Measurements from ENCODE around the gene RASA3.
"Not testable (repeated sequence)": the region's sequence is repeated elsewhere in the genome, so short reads cannot be mapped to it uniquely, and the experiment has no call there.

Gene RASA3

DNA sequence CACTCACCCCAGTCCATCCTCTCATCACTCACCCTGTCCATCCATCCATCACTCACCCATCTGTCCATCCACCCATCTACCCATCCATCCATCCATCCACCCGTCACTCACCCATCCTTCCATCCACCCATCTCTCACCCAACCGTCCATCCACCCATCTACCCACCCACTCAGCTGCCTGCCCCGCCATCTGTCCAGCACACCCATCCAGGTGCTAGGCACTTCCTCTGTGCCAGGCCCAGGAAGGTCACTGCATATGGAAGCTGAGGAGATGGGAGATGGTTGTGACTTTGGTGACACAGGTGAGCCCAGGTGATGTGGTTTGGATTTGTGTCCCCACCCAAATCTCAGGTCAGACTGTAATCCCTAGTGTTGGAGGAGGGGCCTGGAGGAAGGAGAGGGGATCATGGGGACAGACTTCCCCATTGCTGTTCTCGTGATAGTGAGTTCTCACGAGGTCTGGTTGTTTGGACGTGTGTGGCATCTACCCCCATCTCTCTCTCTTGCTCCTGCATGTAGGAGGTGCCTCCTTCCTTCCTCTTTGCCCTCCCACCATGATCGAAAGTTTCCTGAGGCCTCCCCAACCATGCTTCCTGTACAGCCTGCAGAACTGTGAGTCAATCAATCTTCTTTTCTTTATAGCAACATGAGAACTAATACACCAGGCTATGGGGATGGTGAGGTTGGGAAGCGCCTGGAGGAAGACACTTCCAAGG lies 142.7 kb downstream of the RASA3 start:
- TF ChIP-seq, protein P1, sequence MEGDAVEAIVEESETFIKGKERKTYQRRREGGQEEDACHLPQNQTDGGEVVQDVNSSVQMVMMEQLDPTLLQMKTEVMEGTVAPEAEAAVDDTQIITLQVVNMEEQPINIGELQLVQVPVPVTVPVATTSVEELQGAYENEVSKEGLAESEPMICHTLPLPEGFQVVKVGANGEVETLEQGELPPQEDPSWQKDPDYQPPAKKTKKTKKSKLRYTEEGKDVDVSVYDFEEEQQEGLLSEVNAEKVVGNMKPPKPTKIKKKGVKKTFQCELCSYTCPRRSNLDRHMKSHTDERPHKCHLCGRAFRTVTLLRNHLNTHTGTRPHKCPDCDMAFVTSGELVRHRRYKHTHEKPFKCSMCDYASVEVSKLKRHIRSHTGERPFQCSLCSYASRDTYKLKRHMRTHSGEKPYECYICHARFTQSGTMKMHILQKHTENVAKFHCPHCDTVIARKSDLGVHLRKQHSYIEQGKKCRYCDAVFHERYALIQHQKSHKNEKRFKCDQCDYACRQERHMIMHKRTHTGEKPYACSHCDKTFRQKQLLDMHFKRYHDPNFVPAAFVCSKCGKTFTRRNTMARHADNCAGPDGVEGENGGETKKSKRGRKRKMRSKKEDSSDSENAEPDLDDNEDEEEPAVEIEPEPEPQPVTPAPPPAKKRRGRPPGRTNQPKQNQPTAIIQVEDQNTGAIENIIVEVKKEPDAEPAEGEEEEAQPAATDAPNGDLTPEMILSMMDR (IDR thresholded peaks at IDR 0.05; ENCODE audit: insufficient read depth, low read length, missing control alignments): no peak
- ChIA-PET CTCF (interaction anchor here (1.3 kb wide), 1 partner anchor 35 kb away, joined by 3 read pairs; no protein-coding TSS in a partner anchor), POLR2A (no interaction called here)
- DNase-seq (ENCODE audit: low read depth, low spot score): no peak
- H3K4me3 ChIP-seq (ENCODE audit: low read depth, low read length): no peak overlapping the region

DNA sequence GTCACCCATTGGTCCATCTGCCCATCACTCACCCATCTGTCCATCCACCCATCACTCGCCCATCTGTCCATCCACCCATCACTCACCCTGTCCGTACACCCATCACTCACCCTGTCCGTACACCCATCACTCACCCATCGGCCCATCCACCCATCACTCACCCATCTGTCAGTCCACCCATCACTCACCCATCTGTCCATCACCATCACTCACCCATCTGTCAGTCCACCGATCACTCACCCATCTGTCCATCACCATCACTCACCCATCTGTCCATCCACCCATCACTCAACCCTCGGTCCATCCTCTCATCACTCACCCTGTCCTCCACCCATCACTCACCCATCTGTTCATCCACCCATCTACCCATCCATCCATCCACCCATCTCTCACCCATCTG lies 143.6 kb downstream of the RASA3 start:
- H3K4me3 ChIP-seq (ENCODE audit: low read depth, low read length); CTCF ChIA-PET; POLR2A ChIA-PET; DNase-seq (ENCODE audit: low read depth, low spot score): not testable (repeated sequence)

DNA sequence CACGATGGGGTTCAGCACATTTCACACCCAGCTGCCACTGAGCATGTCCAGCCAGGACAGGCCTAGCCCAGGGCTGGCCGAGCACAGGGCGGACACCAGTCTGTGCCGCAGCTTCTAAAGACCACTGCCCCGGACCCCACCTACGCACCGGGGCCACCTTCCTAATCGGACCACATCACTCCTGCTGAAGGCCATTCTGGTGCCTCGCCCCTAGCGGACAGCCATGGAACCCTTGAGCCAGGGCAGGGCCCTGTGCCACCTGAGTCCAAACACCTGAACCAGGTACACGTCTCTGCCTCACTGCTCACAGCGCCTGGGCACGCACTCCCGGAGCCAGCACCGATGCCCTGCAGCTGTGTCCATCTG lies 150.1 kb downstream of the RASA3 start:
- ChIA-PET POLR2A (no interaction called here), CTCF (interaction anchor here (0.8 kb wide), 1 partner anchor 9 kb away, joined by 3 read pairs; no protein-coding TSS in a partner anchor)
- TF ChIP-seq, protein P1 (IDR thresholded peaks at IDR 0.05; ENCODE audit: insufficient read depth, low read length, missing control alignments): no peak
- DNase-seq (ENCODE audit: low read depth, low spot score): no peak
- H3K4me3 ChIP-seq (ENCODE audit: low read depth, low read length): no peak overlapping the region

GRCh38 chr13:113981611-113982295 lies 150.7 kb downstream of the RASA3 start:
- no peak for DNase-seq (ENCODE audit: low read depth, low spot score)
- TF ChIP-seq, protein P1 (IDR thresholded peaks at IDR 0.05; ENCODE audit: insufficient read depth, low read length, missing control alignments): no peak
- ChIA-PET POLR2A (no interaction called here), CTCF (interaction anchor here (0.8 kb wide), 1 partner anchor 9 kb away, joined by 3 read pairs; no protein-coding TSS in a partner anchor)
- H3K4me3 ChIP-seq (ENCODE audit: low read depth, low read length): no peak overlapping the region

DNA sequence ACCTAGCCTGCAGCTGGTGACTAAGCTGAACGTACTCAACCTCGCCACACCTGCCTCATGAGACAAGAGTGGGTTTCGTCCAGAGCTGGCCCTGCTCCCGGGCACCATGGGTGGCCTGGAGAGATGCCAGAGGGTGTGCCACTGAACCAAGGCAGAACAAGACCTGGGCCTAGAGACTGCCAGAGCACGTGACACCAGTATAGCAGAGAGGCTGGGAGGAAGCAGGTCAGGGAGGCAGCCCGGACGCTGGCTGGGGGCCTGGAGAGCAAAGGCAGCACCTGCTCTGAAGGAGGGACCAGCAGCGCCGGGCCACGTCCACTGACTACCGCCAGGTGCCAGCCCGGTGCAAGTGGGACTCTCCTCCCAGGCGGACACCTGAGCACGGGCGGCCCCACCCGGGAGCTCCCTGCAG lies 151.2 kb downstream of the RASA3 start:
- no peak for DNase-seq (ENCODE audit: low read depth, low spot score)
- H3K4me3 ChIP-seq (ENCODE audit: low read depth, low read length): no peak overlapping the region
- POLR2A ChIA-PET: no interaction called here
- CTCF ChIA-PET: no interaction called here
- TF ChIP-seq, protein P1 (IDR thresholded peaks at IDR 0.05; ENCODE audit: insufficient read depth, low read length, missing control alignments): no peak

GRCh38 chr13:113980489-113981064 lies 151.8 kb downstream of the RASA3 start:
- POLR2A ChIA-PET: no interaction called here
- no peak overlapping the region for H3K4me3 ChIP-seq (ENCODE audit: low read depth, low read length)
- CTCF ChIA-PET: no interaction called here
- DNase-seq (ENCODE audit: low read depth, low spot score): no peak
- TF ChIP-seq, protein P1 (IDR thresholded peaks at IDR 0.05; ENCODE audit: insufficient read depth, low read length, missing control alignments): no peak

Data from AG04449 (cell line).